Measurements from ENCODE around the gene MAT2A.

- TF ChIP-seq CTCF (IDR thresholded peaks at IDR 0.05) (no peak), POLR2AphosphoS5 (IDR thresholded peaks at IDR 0.05) (peak; percentile 43 to 80), POLR2A (IDR thresholded peaks at IDR 0.05) (peak in 1 of 4 donors; percentile 39), EP300 (IDR thresholded peaks at IDR 0.05) (peak in 2 of 4 donors; percentile 51 to 55)
These were observed 51.2 kb downstream of the MAT2A start for GRCh38 chr2:85589982-85590791.

Measured in upper lobe of left lung (tissue), 4 donors.